HG02970 (cell line): ENCODE results near the gene PTCH1.

Experiments used
- ATAC-seq: cut with Tn5 transposase; IDR thresholded peaks from one replicate; pipeline ENCODE4 v1.9.1; 2021; ENCODE audit warnings: mild to moderate bottlenecking, moderate library complexity, moderate number of reproducible peaks; ENCODE audit not compliant: unreplicated experiment, low FRiP score

The PTCH1 gene

GRCh38 chr9:95513711-95514110 is 3.1 kb downstream of the PTCH1 start:
- no peak for ATAC-seq

GRCh38 chr9:95512709-95513095 is 4.1 kb downstream of the PTCH1 start:
- no peak for ATAC-seq

- no peak for ATAC-seq
These were observed 4.6 kb downstream of the PTCH1 start for GRCh38 chr9:95511952-95512708.

- no peak for ATAC-seq
These were observed 5.2 kb downstream of the PTCH1 start for GRCh38 chr9:95511616-95511931.

GRCh38 chr9:95510709-95511615 is 5.8 kb downstream of the PTCH1 start:
- ATAC-seq: peak; percentile 56

GRCh38 chr9:95509851-95510708 is 6.7 kb downstream of the PTCH1 start:
- ATAC-seq: no peak

- no peak for ATAC-seq
These were observed 7.6 kb downstream of the PTCH1 start for GRCh38 chr9:95508968-95509850.

- ATAC-seq: no peak
These were observed 8.4 kb downstream of the PTCH1 start for GRCh38 chr9:95508242-95508967.

GRCh38 chr9:95507464-95508241 is 9.1 kb downstream of the PTCH1 start:
- ATAC-seq: no peak

GRCh38 chr9:95506678-95507463 is 9.9 kb downstream of the PTCH1 start:
- ATAC-seq: no peak

GRCh38 chr9:95506428-95506677 is 10.4 kb downstream of the PTCH1 start:
- no peak for ATAC-seq

GRCh38 chr9:95505717-95506427 is 10.9 kb downstream of the PTCH1 start:
- ATAC-seq: no peak

GRCh38 chr9:95505072-95505716 is 11.6 kb downstream of the PTCH1 start:
- no peak for ATAC-seq

- ATAC-seq: no peak
These were observed 12.5 kb downstream of the PTCH1 start for GRCh38 chr9:95504053-95504963.

GRCh38 chr9:95503369-95503768 is 13.4 kb downstream of the PTCH1 start:
- ATAC-seq: no peak

- ATAC-seq: no peak
These were observed 14.5 kb downstream of the PTCH1 start for GRCh38 chr9:95502248-95502647.
